Activated CD8-positive, alpha-beta T cell treated with anti-CD3 and anti-CD28 coated beads for 36 hours (primary cell): ENCODE measurements around the gene ZNF827. TPM values are rescaled to one million over a fixed set of nuclear protein-coding genes. Genes with fewer than 3 reads are reported as not detected.

Experiments
- ATAC-seq: fragments of 200-7000 bp; cut with Tn5 transposase; one replicate; pipeline ENCODE4 v1.10.0; 2021; ENCODE audit warnings: mild to moderate bottlenecking, moderate library complexity
- CTCF ChIA-PET: fragments of 350-600 bp; sonication (Branson Sonifier 250); formaldehyde crosslinking; loops from one replicate; lab custom pipeline; 2021; ENCODE audit warnings: antibody characterized with exemption; lab: Charles Lee
- POLR2A ChIA-PET: fragments of 350-600 bp; sonication (Branson Sonifier 250); formaldehyde crosslinking; loops from one replicate; lab custom pipeline; 2021; ENCODE audit warnings: antibody characterized with exemption; lab: Charles Lee
- DNase-seq: peaks from one replicate; pipeline ENCODE4 v3.0.0-alpha.2; 2020
- H3K27ac Mint-ChIP-seq: one replicate; pipeline ENCODE4 v1.8.0; 2021; ENCODE audit warnings: mild to moderate bottlenecking, mixed read lengths
- H3K27me3 Mint-ChIP-seq: one replicate; pipeline ENCODE4 v1.8.0; 2021; ENCODE audit warnings: mixed read lengths
- H3K36me3 Mint-ChIP-seq: one replicate; pipeline ENCODE4 v1.8.0; 2021; ENCODE audit warnings: low read depth, mixed read lengths
- H3K4me1 Mint-ChIP-seq: one replicate; pipeline ENCODE4 v1.8.0; 2021; ENCODE audit warnings: low read depth, mixed read lengths
- H3K4me3 Mint-ChIP-seq: one replicate; pipeline ENCODE4 v1.8.0; 2021; ENCODE audit warnings: mild to moderate bottlenecking, moderate library complexity, mixed read lengths
- H3K9me3 Mint-ChIP-seq: one replicate; pipeline ENCODE4 v1.8.0; 2021; ENCODE audit warnings: mixed read lengths
- CTCF ChIP-seq: fragments of 200-600 bp; IDR thresholded peaks from one replicate; pipeline ENCODE4 v1.8.0; 2022; ENCODE audit warnings: antibody characterized with exemption, mild to moderate bottlenecking
- intact Hi-C: fragments of 100-400 bp; cut with micrococcal nuclease; formaldehyde crosslinking; loops from one replicate; pipeline ENCODE4 v1.10.0; 2022
- total RNA-seq, 2 experiments: library from RNA; stranded (reverse); gene quantifications; one replicate each; pipeline ENCODE4 v1.2.3, GENCODE V29; 2021

ZNF827 gene
- total RNA-seq, 2 experiments from 2014 or later = 28.4 to 31.1 TPM

GRCh38 chr4:145732001-145732815 lies 206.4 kb downstream of the ZNF827 start:
- ChIA-PET CTCF (no interaction called here), POLR2A (no interaction called here)
- DNase-seq = no peak
- Mint-ChIP-seq H3K4me3 (peak overlapping the region; percentile 69), H3K27me3 (peaks cover 12% of the 10 kb centered on the region), H3K9me3 (no peaks in the 10 kb centered on the region), H3K36me3 (no peaks in the 10 kb centered on the region), H3K27ac (no peak overlapping the region), H3K4me1 (peaks cover 17% of the 10 kb centered on the region)
- ATAC-seq = no peak
- no peak for TF ChIP-seq CTCF
- intact Hi-C loops = loop anchor here (5.0 kb wide), 2 partner anchors 75 to 110 kb away; no protein-coding TSS in a partner anchor

GRCh38 chr4:145731028-145731427 lies 207.6 kb downstream of the ZNF827 start:
- TF ChIP-seq CTCF = no peak
- POLR2A ChIA-PET = no interaction called here
- CTCF ChIA-PET = no interaction called here
- ATAC-seq (no peak), DNase-seq (no peak)
- intact Hi-C loops = loop anchor here (5.0 kb wide), 2 partner anchors 76 to 109 kb away; no protein-coding TSS in a partner anchor
- peaks cover 12% of the 10 kb centered on the region for H3K27me3 Mint-ChIP-seq
- H3K4me3 Mint-ChIP-seq = no peak overlapping the region
- H3K4me1 Mint-ChIP-seq = peaks cover 17% of the 10 kb centered on the region
- no peak overlapping the region for H3K27ac Mint-ChIP-seq
- H3K9me3 Mint-ChIP-seq = no peaks in the 10 kb centered on the region
- H3K36me3 Mint-ChIP-seq = no peaks in the 10 kb centered on the region

- H3K9me3 Mint-ChIP-seq = no peaks in the 10 kb centered on the region
Measured at GRCh38 chr4:145730026-145730425, 208.6 kb downstream of the ZNF827 start.

DNA sequence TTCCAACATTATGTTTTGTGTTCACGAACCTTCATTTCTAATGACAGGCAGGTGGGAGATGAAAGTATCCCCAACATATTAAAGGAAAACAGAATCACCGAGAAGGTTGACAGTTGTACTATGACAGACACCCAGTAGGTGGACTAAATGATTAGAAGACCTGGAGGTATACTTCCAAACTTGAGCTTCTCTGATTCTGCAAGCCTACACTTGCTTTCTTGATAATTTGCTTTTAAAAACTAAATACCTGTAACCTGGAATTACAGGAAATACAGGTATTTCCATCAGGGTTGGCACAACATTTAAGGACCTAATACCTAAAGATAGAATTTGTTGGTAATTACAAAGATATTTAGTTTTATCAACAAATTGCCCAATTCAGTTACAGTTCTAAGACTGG lies 215.3 kb downstream of the ZNF827 start:
- Mint-ChIP-seq H3K9me3 (no peaks in the 10 kb centered on the region), H3K36me3 (no peaks in the 10 kb centered on the region), H3K27me3 (peaks cover 9% of the 10 kb centered on the region), H3K4me1 (peaks cover 16% of the 10 kb centered on the region), H3K4me3 (no peak overlapping the region), H3K27ac (no peak overlapping the region)
- no peak for TF ChIP-seq CTCF
- ChIA-PET CTCF (interaction anchor here (0.6 to 1.2 kb wide), 2 partner anchors 14 to 20 kb away, joined by 3 read pairs; no protein-coding TSS in a partner anchor), POLR2A (no interaction called here)
- ATAC-seq (no peak), DNase-seq (no peak)
- intact Hi-C loops = no loop called here

More at GRCh38 chr4:145730026-145730425, 208.6 kb downstream of the ZNF827 start:
- ATAC-seq = no peak
- no peak overlapping the region for H3K4me3 Mint-ChIP-seq
- H3K27me3 Mint-ChIP-seq = peaks cover 12% of the 10 kb centered on the region
- TF ChIP-seq CTCF = no peak
- CTCF ChIA-PET = no interaction called here
- no peaks in the 10 kb centered on the region for H3K36me3 Mint-ChIP-seq
- intact Hi-C loops = loop anchor here (5.0 kb wide), 2 partner anchors 77 to 108 kb away; no protein-coding TSS in a partner anchor
- H3K4me1 Mint-ChIP-seq = peaks cover 17% of the 10 kb centered on the region
- no peak overlapping the region for H3K27ac Mint-ChIP-seq
- DNase-seq = no peak
- POLR2A ChIA-PET = no interaction called here

DNA sequence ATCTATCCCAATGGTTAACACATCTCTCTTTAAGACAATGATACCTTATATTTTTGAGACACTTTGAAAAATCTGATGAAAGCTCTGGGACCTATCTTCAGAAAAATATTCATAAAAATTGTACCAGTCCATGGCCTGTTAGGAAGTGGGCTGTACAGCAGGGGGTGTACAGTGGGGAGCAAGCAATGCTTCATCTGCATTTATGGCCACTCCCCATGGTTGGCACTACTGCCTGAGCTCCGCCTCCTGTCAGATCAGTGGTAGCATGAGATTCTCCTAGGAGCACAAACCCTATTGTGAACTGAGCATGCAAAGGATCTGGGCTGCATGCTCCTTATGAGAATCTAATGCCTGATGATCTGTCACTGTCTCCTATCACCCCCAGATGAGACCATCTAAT lies 216.1 kb downstream of the ZNF827 start:
- ATAC-seq (no peak), DNase-seq (no peak)
- ChIA-PET CTCF (no interaction called here), POLR2A (no interaction called here)
- Mint-ChIP-seq H3K36me3 (no peaks in the 10 kb centered on the region), H3K9me3 (no peaks in the 10 kb centered on the region), H3K4me1 (peaks cover 16% of the 10 kb centered on the region), H3K27me3 (peaks cover 10% of the 10 kb centered on the region), H3K27ac (no peak overlapping the region), H3K4me3 (no peak overlapping the region)
- intact Hi-C loops = no loop called here
- no peak for TF ChIP-seq CTCF
